Measurements from ENCODE around the gene SLX4. TPM values are rescaled to one million over a fixed set of nuclear protein-coding genes. Genes with fewer than 3 reads are reported as not detected.

SLX4 gene
- total RNA-seq, 1 experiment from 2014 or later, result 7.0 TPM

DNA sequence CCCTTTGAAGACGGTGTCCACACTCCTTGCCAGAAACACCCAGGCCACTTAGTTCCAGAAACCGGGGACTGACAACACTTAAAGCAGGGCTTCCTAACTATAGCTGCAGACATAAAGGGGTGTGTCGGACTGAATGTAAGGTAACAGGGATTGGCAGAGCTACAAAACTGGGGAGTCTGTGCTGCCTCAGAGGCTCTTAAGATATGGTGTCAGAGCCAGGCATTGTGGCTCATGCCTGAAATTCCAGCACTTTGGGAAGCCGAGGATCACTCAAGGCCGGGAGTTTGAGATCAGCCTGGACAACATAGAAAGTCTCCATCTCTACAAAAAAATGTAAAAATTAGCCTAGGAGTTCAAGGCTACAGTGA lies 20.0 kb downstream of the SLX4 start:
- no peaks in the 10 kb centered on the region for H3K27me3 ChIP-seq (ENCODE audit: insufficient read depth, low read length)
- no peaks in the 10 kb centered on the region for H4K20me1 ChIP-seq (ENCODE audit: insufficient read depth)
- no peaks in the 10 kb centered on the region for H3K79me2 ChIP-seq (ENCODE audit: insufficient read depth, low read length)
- no TSS peak for BruUV-seq (replicated peaks)
- no peak for ATAC-seq
- H3K27ac ChIP-seq (ENCODE audit: low read depth, low read length), result no peak overlapping the region
- no peak for TF ChIP-seq ELF1 (IDR thresholded peaks at IDR 0.05; ENCODE audit: borderline replicate concordance, low read depth)
- no peak for TF ChIP-seq TCF7L2 (IDR thresholded peaks at IDR 0.05; ENCODE audit: borderline replicate concordance, extremely low read depth, insufficient read depth, insufficient read length)
- TF ChIP-seq EZH2phosphoT487 (IDR thresholded peaks at IDR 0.05; ENCODE audit: borderline replicate concordance), result no peak
- TF ChIP-seq FOSL1 (IDR thresholded peaks at IDR 0.05; ENCODE audit: low read depth), result no peak
- no peak for TF ChIP-seq POLR2AphosphoS5 (IDR thresholded peaks at IDR 0.05; ENCODE audit: low read depth, low read length)
- TF ChIP-seq EZH2 (IDR thresholded peaks at IDR 0.05), result no peak
- TF ChIP-seq POLR2A (IDR thresholded peaks at IDR 0.05; ENCODE audit: borderline replicate concordance, extremely low read depth, insufficient read depth, insufficient read length), result no peak
- no peak for TF ChIP-seq SRF (IDR thresholded peaks at IDR 0.05; ENCODE audit: low read depth)
- TF ChIP-seq YY1 (IDR thresholded peaks at IDR 0.05; ENCODE audit: extremely low read depth, insufficient replicate concordance, low read depth, low read length), result no peak
- no peak for TF ChIP-seq ZFX (IDR thresholded peaks at IDR 0.05)
- no peak for TF ChIP-seq JUND (IDR thresholded peaks at IDR 0.05)
- TF ChIP-seq, protein P1, sequence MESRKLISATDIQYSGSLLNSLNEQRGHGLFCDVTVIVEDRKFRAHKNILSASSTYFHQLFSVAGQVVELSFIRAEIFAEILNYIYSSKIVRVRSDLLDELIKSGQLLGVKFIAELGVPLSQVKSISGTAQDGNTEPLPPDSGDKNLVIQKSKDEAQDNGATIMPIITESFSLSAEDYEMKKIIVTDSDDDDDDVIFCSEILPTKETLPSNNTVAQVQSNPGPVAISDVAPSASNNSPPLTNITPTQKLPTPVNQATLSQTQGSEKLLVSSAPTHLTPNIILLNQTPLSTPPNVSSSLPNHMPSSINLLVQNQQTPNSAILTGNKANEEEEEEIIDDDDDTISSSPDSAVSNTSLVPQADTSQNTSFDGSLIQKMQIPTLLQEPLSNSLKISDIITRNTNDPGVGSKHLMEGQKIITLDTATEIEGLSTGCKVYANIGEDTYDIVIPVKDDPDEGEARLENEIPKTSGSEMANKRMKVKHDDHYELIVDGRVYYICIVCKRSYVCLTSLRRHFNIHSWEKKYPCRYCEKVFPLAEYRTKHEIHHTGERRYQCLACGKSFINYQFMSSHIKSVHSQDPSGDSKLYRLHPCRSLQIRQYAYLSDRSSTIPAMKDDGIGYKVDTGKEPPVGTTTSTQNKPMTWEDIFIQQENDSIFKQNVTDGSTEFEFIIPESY (IDR thresholded peaks at IDR 0.05; ENCODE audit: extremely low read depth, insufficient replicate concordance, low read length), result no peak
- TF ChIP-seq, protein P2, sequence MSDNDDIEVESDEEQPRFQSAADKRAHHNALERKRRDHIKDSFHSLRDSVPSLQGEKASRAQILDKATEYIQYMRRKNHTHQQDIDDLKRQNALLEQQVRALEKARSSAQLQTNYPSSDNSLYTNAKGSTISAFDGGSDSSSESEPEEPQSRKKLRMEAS (IDR thresholded peaks at IDR 0.05), result no peak
- TF ChIP-seq EGR1 (IDR thresholded peaks at IDR 0.05; ENCODE audit: low read depth), result no peak
- no peak overlapping the region for H2AFZ ChIP-seq (ENCODE audit: low read depth, low read length, poor library complexity, severe bottlenecking)
- intact Hi-C loops (cut with micrococcal nuclease), result no loop called here
- DNase-seq (ENCODE audit: low read depth, low spot score), result no peak
- RAD21 ChIA-PET (ENCODE audit: low non-redundant PET in 1 of 2, low total read pairs in 2 of 2, uncharacterized antibody in 2 of 2, unreplicated experiment in 2 of 2), result no interaction called here
- H3K4me1 ChIP-seq (ENCODE audit: control insufficient read depth in 1 of 2, insufficient read depth in 2 of 2, low read length in 2 of 2), result peaks cover 0 to 4% of the 10 kb centered on the region in 2 experiments; a peak in 1 of 4 replicates
- CTCF ChIA-PET, result no interaction called here
- H3K4me3 ChIP-seq (replicated peaks in 1 of 2; ENCODE audit: low read depth in 1 of 2, low read length in 2 of 2), result no peak overlapping the region
- no peaks in the 10 kb centered on the region; a peak in 1 of 4 replicates for H3K36me3 ChIP-seq (ENCODE audit: control insufficient read depth in 1 of 2, insufficient read depth in 2 of 2, low read length in 2 of 2)
- H3K4me2 ChIP-seq (ENCODE audit: low read length), result no peak overlapping the region
- H3K9me2 ChIP-seq (ENCODE audit: insufficient read depth), result no peaks in the 10 kb centered on the region
- POLR2A ChIA-PET, result no interaction called here
- no peak overlapping the region for H3K9ac ChIP-seq (ENCODE audit: low read length)
- no peaks in the 10 kb centered on the region for H3K9me3 ChIP-seq (ENCODE audit: control insufficient read depth in 1 of 2, insufficient read depth in 1 of 2, low read depth in 1 of 2, low read length in 2 of 2)
